ENCODE data around the gene PEX7.
"Not testable (repeated sequence)": the region's sequence is repeated elsewhere in the genome, so short reads cannot be mapped to it uniquely, and the experiment has no call there.

PEX7 gene

GRCh38 chr6:136822376-136823127, at the start of gene PEX7:
PEX7 (plus strand) TSS chr6:136822592; CDS start chr6:136822666, 74 bp downstream.
- DNase-seq, result peak; percentile 67

GRCh38 chr6:136772685-136773472, 49.5 kb upstream of the PEX7 start:
- DNase-seq, result no peak

- DNase-seq, result no peak
Measured at GRCh38 chr6:136773473-136773796, 49.0 kb upstream of the PEX7 start.

GRCh38 chr6:136774228-136775041, 48.0 kb upstream of the PEX7 start:
- no peak for DNase-seq

- no peak for DNase-seq
Measured at GRCh38 chr6:136775081-136775480, 47.3 kb upstream of the PEX7 start.

- no peak for DNase-seq
Measured at GRCh38 chr6:136775548-136775947, 46.8 kb upstream of the PEX7 start.

- no peak for DNase-seq
Measured at GRCh38 chr6:136777651-136778050, 44.7 kb upstream of the PEX7 start.

- DNase-seq, result no peak
Measured at GRCh38 chr6:136779682-136780081, 42.7 kb upstream of the PEX7 start.

GRCh38 chr6:136780972-136781371, 41.4 kb upstream of the PEX7 start:
- no peak for DNase-seq

- no peak for DNase-seq
Measured at GRCh38 chr6:136782021-136782770, 40.2 kb upstream of the PEX7 start.

- DNase-seq, result no peak
Measured at GRCh38 chr6:136783021-136783420, 39.4 kb upstream of the PEX7 start.

GRCh38 chr6:136783495-136784270, 38.7 kb upstream of the PEX7 start:
- DNase-seq, result no peak

- no peak for DNase-seq
Measured at GRCh38 chr6:136784271-136784664, 38.1 kb upstream of the PEX7 start.

GRCh38 chr6:136784910-136785746, 37.3 kb upstream of the PEX7 start:
- DNase-seq, result no peak

GRCh38 chr6:136786658-136787057, 35.7 kb upstream of the PEX7 start:
- no peak for DNase-seq

GRCh38 chr6:136787726-136788068, 34.7 kb upstream of the PEX7 start:
- no peak for DNase-seq

GRCh38 chr6:136788069-136788902, 34.1 kb upstream of the PEX7 start:
- DNase-seq, result no peak

GRCh38 chr6:136789440-136789839, 33.0 kb upstream of the PEX7 start:
- DNase-seq, result not testable (repeated sequence)

GRCh38 chr6:136790411-136791295, 31.7 kb upstream of the PEX7 start:
- no peak for DNase-seq
